Measurements from ENCODE around the gene HYAL2.

HYAL2 gene

GRCh38 chr3:50339485-50340146 is 17.1 kb upstream of the HYAL2 start:
- Histone ChIP-seq H3K36me3 (ENCODE audit: control insufficient read depth, insufficient read depth, low read length) (no peaks in the 10 kb centered on the region), H3K9ac (no peak overlapping the region), H3K27ac (peak overlapping the region; percentile 30), H3K4me2 (ENCODE audit: low read length) (peak overlapping the region; percentile 41), H3K9me3 (ENCODE audit: control insufficient read depth, low read length) (no peaks in the 10 kb centered on the region), H3K27me3 (ENCODE audit: control insufficient read depth, insufficient read depth, low read length) (no peaks in the 10 kb centered on the region), H3K4me3 (ENCODE audit: low read depth, low read length) (no peak overlapping the region), H3K79me2 (no peaks in the 10 kb centered on the region), H3K4me1 (peaks cover 18% of the 10 kb centered on the region), H2AFZ (no peak overlapping the region)
- TF ChIP-seq CTCF (IDR thresholded peaks at IDR 0.05) = no peak

GRCh38 chr3:50338965-50339364 is 16.4 kb upstream of the HYAL2 start:
- peaks cover 18% of the 10 kb centered on the region for H3K4me1 ChIP-seq
- no peak overlapping the region for H3K4me2 ChIP-seq (ENCODE audit: low read length)
- H3K79me2 ChIP-seq = no peaks in the 10 kb centered on the region
- no peaks in the 10 kb centered on the region for H3K27me3 ChIP-seq (ENCODE audit: control insufficient read depth, insufficient read depth, low read length)
- H3K27ac ChIP-seq = peak overlapping the region; percentile 30
- no peak overlapping the region for H3K9ac ChIP-seq
- no peaks in the 10 kb centered on the region for H3K36me3 ChIP-seq (ENCODE audit: control insufficient read depth, insufficient read depth, low read length)
- no peak for TF ChIP-seq CTCF (IDR thresholded peaks at IDR 0.05)
- no peaks in the 10 kb centered on the region for H3K9me3 ChIP-seq (ENCODE audit: control insufficient read depth, low read length)
- no peak overlapping the region for H2AFZ ChIP-seq
- H3K4me3 ChIP-seq (ENCODE audit: low read depth, low read length) = no peak overlapping the region

- H2AFZ ChIP-seq = peak overlapping the region; percentile 97
- H3K4me1 ChIP-seq = peaks cover 9% of the 10 kb centered on the region
- H3K9me3 ChIP-seq (ENCODE audit: control insufficient read depth, low read length) = no peaks in the 10 kb centered on the region
- H3K36me3 ChIP-seq (ENCODE audit: control insufficient read depth, insufficient read depth, low read length) = no peaks in the 10 kb centered on the region
- peak overlapping the region; percentile 76 for H3K4me3 ChIP-seq (ENCODE audit: low read depth, low read length)
- H3K27ac ChIP-seq = peak overlapping the region; percentile 57
- no peaks in the 10 kb centered on the region for H3K27me3 ChIP-seq (ENCODE audit: control insufficient read depth, insufficient read depth, low read length)
- no peak for TF ChIP-seq CTCF (IDR thresholded peaks at IDR 0.05)
- peak overlapping the region; percentile 49 for H3K9ac ChIP-seq
- H3K79me2 ChIP-seq = no peaks in the 10 kb centered on the region
- H3K4me2 ChIP-seq (ENCODE audit: low read length) = peak overlapping the region; percentile 100
Measured at GRCh38 chr3:50337175-50337861, 14.8 kb upstream of the HYAL2 start.

GRCh38 chr3:50336452-50337174 is 14.1 kb upstream of the HYAL2 start:
- TF ChIP-seq CTCF (IDR thresholded peaks at IDR 0.05) = no peak
- Histone ChIP-seq H3K9ac (no peak overlapping the region), H3K79me2 (no peaks in the 10 kb centered on the region), H3K4me3 (ENCODE audit: low read depth, low read length) (peak overlapping the region; percentile 76), H3K4me1 (peaks cover 9% of the 10 kb centered on the region), H3K4me2 (ENCODE audit: low read length) (peak overlapping the region; percentile 100), H3K36me3 (ENCODE audit: control insufficient read depth, insufficient read depth, low read length) (no peaks in the 10 kb centered on the region), H3K27me3 (ENCODE audit: control insufficient read depth, insufficient read depth, low read length) (no peaks in the 10 kb centered on the region), H3K9me3 (ENCODE audit: control insufficient read depth, low read length) (no peaks in the 10 kb centered on the region), H3K27ac (peak overlapping the region; percentile 57), H2AFZ (peak overlapping the region; percentile 97)

Data from parathyroid adenoma (tissue), 2 donors.